ENCODE data around the gene PUS3.

The PUS3 gene, protein sequence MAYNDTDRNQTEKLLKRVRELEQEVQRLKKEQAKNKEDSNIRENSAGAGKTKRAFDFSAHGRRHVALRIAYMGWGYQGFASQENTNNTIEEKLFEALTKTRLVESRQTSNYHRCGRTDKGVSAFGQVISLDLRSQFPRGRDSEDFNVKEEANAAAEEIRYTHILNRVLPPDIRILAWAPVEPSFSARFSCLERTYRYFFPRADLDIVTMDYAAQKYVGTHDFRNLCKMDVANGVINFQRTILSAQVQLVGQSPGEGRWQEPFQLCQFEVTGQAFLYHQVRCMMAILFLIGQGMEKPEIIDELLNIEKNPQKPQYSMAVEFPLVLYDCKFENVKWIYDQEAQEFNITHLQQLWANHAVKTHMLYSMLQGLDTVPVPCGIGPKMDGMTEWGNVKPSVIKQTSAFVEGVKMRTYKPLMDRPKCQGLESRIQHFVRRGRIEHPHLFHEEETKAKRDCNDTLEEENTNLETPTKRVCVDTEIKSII

DNA sequence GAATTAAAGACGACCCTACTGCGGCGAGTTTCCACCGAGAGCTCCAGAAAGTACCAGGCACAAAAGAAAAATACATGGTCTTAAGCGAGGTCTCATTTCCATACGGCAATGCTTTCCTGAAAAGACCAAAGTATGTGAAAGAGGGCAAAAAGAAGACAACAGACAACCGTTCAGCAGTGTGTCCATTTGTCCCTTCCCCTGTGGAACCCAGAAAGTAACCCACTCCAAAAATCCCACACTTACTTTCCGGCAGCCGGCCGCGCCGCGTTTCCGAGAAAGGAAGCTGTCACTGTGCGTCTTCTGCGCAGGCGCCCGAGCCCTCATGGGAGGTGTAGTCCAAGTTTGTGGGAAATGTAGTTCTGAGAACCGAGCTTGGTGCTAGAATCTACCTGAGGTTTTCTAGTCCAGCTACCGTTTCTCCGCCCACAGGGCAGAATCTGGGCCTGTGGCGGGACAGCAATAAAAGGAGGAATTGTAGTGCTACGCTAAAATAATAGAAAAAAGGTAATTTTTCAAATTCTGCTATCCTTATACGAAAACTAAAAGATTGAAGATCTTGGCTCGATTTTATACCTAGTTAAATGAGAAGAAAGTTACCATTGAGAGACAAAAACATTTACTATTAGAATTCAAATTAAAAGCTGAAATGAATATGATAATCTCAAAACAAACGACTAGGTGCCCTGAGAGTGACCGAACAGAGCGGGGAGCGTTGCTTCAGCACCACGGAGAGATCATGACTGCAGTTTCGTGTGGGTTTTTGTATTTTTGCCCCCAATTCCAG, at the start of gene PUS3:
Gene PUS3 (minus strand): TSS at position 280 of the 784 bp plus-strand sequence. CDS start 6,922 bp downstream, outside the sequence.
- peak; percentile 58 to 73 (median 72) for DNase-seq (ENCODE audit: low read depth in 2 of 3, low spot score in 2 of 3)

DNA sequence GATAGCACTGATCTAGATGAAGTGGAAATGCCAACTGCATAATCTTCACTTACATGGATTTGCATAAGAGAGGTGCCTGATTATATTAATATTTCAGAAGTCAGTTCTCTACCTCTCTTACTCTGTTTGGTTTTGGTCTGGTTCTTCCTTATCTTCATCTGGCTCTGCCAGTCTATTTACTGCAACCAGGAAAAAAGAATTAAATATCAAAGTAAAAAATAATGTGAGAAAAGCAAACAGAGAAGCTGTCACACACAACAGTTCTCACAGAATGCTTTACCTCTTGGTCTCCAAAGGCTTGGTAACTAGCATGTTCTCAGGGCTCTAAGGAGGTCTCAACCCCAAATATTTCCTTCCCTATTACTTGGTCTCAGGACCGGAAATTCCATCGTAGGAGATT, 49.6 kb upstream of the PUS3 start:
- no peak for DNase-seq (ENCODE audit: low read depth in 2 of 3, low spot score in 2 of 3)

DNA sequence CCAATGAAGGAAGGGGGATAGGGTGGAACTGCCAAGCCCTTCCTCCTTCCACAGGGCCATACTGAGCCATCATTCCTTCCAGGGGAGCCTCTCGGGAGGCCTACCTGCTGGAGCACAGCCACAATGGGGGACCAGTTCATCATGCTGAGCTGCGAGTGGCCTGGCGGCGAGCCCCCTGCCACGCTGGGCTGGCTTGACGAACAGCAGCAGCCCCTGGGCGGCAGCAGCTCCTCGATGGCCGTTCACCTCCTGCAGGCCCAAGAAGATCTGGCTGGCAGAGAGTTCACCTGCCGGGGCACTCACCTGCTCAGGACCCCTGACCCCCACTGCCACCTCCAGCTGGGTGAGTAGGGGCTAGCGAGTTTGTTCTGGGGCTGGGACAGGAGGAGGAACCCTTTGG, 48.7 kb upstream of the PUS3 start:
- no peak for DNase-seq (ENCODE audit: low read depth in 2 of 3, low spot score in 2 of 3)

DNA sequence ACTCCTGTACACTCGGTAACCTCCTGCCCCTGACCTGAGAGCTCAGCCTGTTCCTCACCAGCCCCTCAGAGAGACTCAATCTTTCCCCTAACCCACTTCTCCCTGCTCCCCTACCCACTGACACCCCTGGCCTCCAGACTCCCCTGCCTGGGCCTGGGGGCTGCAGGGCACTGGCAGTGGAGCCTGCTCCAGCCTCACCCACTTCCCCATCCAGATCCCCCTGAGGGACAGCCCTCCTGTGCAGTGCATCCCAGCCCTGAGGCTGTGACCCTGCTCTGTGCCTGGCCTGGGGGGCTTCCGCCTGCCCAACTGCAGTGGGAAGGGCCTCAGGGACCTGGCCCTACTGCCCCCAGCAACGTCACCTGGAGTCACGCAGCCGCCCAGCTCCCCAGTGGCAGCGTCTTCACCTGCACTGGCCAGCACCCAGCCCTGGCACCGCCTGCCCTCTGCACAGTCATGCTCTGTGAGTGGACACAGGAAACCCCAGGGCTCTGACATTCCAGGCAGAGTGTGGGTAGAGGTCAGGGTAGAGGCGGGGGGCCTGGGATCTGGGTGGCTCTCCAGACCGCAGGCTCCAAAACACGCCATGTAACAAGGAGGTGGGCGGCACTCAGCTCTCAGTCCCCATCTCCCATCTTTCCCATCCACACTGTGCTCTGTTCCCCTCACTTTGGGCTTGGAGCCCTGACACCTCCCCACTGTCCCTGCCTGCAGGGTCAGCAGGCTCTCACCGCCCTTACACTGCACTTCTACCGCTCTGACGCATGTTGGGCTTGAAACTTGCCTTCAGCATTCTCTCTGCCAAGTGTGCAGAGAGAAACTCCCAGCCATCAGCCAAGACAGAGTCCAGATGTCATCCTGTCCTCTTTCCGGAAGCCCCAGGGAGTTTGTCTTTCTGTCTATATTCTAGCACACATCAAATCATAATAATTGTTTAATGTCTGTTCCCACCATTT, 48.0 kb upstream of the PUS3 start:
- DNase-seq (ENCODE audit: low read depth in 2 of 3, low spot score in 2 of 3) = no peak

DNA sequence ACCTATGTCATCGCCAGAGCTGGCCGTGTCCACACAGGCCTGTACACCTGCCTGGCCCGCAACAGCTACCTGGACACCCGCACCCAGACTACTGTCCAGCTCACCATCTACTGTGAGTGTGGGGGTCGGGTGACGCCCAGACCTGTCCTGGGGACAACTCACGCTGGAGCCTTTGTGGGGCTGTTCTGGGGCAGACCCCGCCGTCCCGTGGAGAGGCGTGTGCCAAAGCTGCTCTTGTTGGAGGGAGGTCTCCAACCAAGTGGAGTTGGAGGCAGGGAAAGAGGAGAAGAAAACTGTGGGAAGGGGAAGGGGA, 47.1 kb upstream of the PUS3 start:
- no peak for DNase-seq (ENCODE audit: low read depth in 2 of 3, low spot score in 2 of 3)

DNA sequence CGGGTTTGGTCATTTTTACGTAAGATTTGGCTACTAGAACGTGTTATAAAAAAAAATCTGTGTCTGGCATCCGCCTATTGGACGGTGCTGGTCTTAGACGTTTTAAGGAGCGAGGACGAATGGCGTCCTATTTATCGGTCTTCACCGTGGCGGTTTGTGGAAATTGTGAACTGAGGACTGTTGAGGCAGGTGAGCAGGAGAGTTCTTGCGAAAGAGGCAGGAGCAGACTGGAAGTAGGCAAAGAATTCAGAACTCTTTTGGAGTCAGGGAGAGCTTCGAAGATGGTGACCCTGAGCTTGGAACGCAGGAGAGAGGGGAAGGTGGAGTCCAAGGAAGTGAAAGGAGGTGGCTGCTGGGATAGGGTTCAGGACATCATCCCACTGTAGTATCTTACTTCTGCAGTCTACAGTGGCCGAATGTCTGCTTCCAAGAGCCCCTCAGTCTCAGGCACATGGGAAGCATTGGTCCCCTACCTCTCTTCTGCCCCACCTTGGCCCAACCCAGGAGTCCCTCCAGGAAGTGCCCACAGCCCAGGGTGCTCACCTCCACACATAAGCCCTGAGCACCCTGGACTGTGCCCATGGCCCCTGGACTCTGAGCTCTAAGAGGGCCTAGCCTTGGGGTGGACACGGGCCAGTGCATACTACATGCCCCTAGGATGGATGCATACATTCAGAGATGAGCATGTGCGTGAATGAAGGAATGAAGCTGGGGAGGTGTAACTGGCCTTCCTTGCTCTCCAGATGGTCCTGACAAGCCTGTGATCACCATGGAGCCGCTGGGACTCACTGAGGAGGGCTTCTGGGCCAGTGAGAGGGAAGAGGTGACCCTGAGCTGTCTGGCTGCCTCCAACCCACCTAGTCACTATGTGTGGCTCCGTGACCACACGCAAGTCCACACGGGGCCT, 46.5 kb upstream of the PUS3 start:
- no peak for DNase-seq (ENCODE audit: low read depth in 2 of 3, low spot score in 2 of 3)

DNA sequence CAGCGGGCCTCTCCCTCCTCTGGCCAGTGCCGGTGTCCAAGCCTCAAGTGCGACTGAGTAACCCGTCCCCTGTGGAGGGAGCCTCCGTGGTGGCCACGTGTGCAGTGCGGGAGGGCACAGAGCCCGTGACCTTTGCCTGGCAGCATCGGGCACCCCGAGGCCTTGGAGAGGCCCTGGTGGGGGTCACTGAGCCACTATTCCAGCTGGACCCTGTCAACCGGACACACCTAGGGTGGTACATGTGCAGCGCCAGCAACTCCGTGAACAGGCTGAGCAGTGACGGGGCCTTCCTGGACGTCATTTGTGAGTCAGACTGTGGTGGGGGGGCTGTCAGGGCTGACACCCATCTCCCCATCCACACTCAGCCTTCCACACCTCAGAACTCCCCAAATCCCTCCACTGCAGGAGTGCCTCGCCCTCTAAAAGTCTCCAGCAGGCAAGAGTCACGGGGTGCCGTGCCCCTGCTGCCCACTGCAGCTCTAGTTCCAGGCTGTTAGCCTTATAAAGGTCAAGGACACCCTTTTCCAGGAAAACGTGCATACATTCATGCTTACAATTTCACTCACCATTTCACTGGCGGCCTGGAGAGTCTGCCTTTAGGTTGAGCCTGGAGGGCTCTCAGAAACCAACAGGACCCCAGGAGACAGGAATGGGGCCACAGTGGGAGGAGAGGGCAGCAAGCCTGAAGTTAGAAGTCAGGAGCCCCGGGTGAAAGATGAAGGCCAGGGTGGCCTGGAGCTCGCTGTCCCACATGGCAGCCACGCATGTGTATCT, 45.5 kb upstream of the PUS3 start:
- DNase-seq (ENCODE audit: low read depth in 2 of 3, low spot score in 2 of 3) = no peak

DNA sequence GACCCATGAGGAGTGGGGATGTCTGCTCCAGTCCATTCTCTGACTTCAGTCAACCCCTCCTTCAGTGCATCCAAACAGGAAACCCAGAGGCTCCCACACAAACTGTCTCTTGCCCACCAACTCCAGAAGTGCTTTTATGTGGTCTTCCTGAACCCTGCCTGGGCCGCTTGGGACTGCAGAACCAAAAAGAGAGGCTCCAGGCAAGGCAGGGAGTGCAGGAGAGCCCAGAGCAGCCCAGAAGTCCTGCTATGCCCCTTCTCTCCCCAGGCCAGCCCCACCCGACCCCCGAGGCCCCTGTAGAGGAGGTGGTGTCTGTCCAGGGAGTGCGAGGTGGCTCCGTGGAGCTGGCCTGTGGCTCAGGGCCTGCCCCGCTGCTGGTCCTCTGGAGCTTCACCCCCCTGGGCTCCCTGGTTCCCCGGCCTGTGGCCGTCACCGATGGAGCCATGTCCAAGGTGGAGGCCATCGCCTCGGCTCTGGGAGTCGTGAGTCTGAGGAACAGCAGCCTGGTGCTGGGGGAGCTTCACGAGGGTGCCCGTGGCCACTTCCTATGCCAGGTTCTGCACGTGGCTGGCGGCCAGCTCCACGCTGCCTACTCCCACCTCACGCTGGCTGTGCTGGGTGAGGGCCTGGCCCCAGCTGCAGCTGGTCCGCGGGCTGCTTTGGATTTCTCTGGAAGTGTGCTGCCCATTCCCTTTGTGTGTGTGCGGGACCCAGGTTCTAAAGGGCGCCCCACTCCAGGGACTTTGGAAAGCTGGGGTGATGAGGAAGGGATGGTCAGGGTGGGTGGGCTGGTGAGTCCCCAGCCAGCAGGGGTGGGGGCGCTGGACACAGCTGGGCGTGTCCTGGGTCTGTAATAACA, 44.6 kb upstream of the PUS3 start:
- no peak for DNase-seq (ENCODE audit: low read depth in 2 of 3, low spot score in 2 of 3)

DNA sequence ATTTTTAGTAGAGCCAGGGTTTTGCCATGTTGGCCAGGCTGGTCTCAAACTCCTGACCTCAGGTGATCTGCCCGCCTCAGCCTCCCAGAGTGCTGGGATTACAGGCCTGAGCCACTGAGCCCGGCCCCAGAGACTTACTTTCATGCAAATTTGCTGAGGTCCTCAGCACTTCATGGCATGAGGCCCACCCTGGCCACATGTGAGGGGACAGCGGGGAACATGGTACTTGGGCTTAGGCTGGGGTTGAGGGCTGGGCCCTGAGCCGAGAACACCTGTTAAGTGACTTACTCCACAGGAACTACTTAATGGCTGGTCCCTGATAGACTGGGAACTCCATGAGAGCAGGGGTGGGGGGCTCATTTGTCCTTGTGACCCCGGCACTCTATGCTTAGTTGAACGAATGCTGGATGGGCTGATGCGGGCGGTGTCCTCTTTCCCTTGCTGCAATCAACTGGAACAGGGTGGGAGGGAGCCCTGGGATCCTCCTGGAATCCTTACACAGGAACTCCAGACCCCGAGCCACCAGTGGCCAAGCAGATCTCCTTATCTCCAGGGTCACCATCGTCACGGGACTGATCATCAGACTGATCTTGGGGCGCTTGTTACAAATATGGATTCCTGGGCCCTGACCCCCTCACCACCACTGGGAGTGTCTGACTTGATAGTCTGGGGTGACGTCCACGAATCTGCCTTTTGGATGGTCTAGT, 43.9 kb upstream of the PUS3 start:
- no peak for DNase-seq (ENCODE audit: low read depth in 2 of 3, low spot score in 2 of 3)

DNA sequence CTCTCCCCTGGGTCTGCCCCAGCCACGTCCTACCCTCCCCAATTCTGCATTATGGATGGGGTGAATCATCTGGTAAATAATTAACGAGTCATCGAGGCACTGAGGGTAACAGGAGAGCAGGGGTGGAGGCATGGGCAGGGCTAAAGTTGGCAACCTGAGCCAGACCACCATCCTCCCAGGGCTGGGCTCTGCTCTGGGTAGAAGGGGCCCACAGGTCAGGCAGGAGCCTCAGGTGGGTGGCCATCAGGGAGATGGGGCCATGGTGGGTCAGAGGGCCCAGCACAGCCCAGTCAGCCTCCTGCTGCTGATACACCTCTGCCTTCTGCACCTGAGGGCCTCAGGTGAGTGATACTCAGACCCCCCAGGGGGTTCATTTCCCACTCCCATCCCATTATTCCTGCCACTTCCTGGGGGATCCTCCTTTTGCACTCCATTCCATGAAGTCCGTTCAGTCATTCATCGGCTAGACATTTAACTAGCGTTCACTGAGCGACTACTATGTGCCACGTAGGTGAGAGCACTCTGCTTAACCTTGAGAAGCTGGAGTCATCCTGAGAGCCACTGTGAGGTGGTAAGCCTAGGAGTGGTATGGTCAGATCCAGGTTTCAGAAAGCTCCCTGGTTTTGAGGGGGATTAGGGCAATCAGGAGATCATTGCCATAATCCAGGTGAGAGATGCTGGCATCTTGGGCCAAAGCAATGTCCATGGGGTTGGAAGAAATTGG, 43.0 kb upstream of the PUS3 start, which contains the start of gene VSIG10L2:
Gene VSIG10L2 (plus strand): TSS at position 248 of the 724 bp plus-strand sequence. CDS start 12 bp downstream, at position 260.
- DNase-seq (ENCODE audit: low read depth in 2 of 3, low spot score in 2 of 3) = no peak

DNA sequence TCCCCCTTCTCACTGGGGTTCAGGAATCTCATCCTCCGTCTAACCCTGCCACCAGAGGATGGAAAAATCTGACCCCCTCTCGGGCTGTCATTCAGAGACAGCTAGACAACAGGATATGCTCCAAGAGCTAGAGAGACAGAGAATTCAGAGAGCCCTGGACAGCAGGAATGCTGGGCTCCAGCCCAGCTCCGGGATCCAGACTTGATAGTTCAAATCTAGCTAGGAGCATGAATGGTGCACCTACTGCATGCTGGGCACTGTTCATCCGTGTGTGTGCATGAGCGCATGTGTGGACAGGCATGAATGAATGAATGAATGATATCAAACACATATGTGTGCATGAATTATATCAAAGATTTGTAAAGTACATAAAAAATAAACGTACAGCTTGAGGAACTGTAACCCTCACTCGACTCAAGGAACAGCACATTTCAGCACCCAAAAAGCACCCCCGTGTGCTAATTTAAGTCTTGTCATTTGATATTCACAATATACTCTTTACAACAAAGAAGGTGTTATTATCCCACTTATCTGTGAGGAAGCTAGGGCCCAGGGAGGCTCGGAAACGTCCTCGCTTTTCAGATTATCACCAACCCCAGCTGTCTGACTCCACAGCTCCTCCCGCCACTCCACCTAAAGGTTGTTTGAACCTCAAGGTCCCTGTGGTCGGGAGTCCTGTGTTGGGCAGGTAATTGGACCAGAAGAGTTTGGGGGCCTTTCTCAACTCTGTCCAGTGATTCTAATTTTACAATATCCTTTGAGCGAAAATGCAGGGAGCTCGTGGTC, 42.2 kb upstream of the PUS3 start:
- no peak for DNase-seq (ENCODE audit: low read depth in 2 of 3, low spot score in 2 of 3)

DNA sequence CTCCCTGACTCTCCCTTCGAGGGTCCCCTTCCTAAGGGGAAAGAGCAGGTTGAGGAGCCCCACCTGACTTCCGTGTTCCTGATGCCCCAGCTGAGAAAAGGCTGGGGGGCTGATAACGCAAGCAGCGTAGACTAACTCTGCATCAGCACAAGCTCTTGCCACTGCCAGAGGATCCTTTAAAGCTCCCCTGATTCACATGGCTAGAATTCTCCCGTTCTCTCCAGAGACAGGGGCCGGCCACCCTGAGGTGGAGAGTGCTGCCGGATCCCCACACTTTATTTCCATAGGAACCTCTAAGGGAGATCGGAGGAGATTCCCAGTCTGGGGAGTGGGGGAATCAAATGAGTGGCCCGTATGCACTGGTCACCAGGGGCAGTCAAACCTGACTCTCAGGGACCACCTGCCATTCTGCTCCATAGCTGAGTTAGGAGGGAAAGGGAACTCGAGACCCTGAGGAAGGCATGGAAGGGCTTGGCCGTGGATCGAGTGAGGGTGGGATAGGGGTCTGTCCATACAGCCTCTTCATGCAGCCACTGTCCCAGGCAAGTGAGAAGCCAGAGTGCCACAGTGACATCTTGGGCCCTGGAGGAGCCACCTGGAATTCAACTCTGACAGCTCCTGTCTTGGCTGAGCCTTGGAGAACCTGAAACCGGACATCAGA, 41.5 kb upstream of the PUS3 start:
- DNase-seq (ENCODE audit: low read depth in 2 of 3, low spot score in 2 of 3) = no peak

DNA sequence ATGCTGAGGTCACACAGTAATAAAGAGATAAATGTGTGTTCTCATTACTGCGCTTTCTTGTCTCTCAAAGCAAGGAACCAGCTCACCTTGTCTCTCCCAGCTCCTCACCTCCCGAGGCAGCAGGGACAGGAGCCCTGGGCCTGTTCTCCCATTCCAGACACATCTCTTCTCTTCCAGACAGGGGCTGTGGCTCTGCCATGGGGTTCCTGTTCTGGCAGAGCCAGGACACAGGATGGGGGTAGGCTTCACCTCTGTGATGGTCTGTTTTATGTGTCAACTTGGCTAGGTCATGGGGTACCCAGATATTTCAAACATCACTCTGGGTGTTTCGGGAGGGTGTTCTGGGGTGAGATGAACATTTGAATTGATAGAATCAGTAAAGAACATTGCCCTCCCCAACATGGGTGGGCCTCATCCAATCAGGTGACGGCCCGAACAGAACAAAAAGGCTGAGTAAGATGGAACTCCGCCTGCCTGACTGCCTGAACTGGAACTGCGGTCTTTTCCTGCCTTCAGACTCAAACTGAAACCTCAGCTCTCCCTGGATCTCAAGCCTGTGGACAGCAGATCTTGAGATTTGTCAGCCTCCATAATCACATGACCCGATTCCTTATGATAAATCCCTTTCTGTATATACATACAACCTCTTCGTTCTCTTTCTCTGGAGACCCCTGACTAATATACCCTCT, 40.8 kb upstream of the PUS3 start:
- no peak for DNase-seq (ENCODE audit: low read depth in 2 of 3, low spot score in 2 of 3)

DNA sequence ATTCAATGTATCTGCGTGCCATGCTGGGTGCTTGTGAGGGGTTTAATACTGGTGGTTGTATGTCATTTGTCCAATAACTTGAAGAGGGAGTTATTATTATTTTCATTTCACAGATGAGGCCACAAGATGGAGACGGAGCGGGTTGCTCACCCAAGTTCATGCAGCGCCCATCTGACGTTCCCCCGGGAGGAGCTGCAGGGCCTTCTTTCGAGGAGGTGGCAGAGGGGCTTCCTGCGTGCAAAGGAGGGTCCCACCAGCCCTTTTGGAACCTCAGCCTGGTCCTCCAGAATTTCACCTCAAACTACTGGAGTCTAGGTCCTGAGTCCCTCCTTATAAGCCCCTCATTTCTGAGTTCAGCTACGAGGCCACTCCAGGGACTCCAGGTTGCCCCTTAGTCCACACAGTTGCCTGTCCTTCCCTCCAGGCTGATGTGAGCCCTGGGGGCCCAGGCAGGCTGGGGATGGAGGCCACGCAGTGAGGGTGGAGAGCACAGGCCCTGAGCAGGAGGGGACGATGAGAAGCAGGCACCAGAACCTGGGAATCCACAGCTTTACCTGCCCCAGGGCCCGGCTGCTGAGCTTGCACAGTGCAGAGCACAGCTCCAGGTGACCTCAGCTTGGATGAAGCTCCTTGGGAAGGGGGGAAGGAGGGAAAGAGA, 39.9 kb upstream of the PUS3 start:
- no peak for DNase-seq (ENCODE audit: low read depth in 2 of 3, low spot score in 2 of 3)

Data from activated CD8-positive, alpha-beta memory T cell treated with anti-CD3 and anti-CD28 coated beads for 48 hours (primary cell).